ENCODE data around the gene HAUS8. TPM values are rescaled to one million over a fixed set of nuclear protein-coding genes. Genes with fewer than 3 reads are reported as not detected.

Gene HAUS8
- total and polyA plus RNA-seq, 2 of the 4 experiments (the other 2 are of a cell fraction): 3.4 to 14.2 TPM

DNA sequence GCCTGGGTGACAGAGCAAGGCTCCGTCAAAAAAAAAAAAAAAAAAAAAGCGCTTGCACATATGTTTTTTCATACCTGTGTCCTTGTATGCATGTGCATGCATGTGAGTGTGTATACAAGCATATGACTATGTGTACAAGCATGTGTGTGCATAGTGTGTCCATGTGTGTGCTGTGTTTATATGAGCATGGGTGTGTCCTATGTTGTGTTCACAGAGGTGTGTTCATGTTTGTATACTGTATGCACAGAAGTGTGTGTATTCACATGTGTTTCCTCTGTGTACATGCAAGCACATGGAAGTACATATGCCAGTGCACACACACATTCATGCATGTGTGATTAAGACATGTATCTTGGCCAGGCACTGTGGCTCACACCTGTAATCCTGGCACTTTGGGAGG lies 17.4 kb upstream of the HAUS8 start:
- H2BK5ac ChIP-seq (ENCODE audit: low read depth, low read length, poor library complexity, severe bottlenecking): no peak overlapping the region
- CTCF ChIA-PET: no interaction called here

More for the DNA sequence above, 17.4 kb upstream of the HAUS8 start:
- Histone ChIP-seq H4K91ac (ENCODE audit: insufficient read depth, low read depth, low read length) (no peak overlapping the region), H2AK5ac (ENCODE audit: low read depth, low read length) (no peak overlapping the region), H3K9me3 (ENCODE audit: control insufficient read depth, insufficient read depth, low read length) (no peaks in the 10 kb centered on the region; the same call in 1 of the 2 replicates), H3K9me1 (ENCODE audit: insufficient read depth, low read length) (peaks cover 34% of the 10 kb centered on the region), H2BK15ac (ENCODE audit: low read depth, low read length) (no peak overlapping the region), H3K14ac (replicated peaks; ENCODE audit: low read depth, low read length) (no peak overlapping the region), H4K20me1 (ENCODE audit: insufficient read depth, low read length) (peaks cover 63% of the 10 kb centered on the region), H3K36me3 (ENCODE audit: control insufficient read depth, insufficient read depth, low read length) (peaks cover 11% of the 10 kb centered on the region), H3K4ac (ENCODE audit: low read depth, low read length) (no peak overlapping the region), H4K5ac (ENCODE audit: low read depth, low read length) (no peak overlapping the region), H2AFZ (replicated peaks; ENCODE audit: low read length, poor library complexity) (no peak overlapping the region), H3K27ac (ENCODE audit: insufficient read depth, low read length) (no peak overlapping the region), H3K27me3 (ENCODE audit: control insufficient read depth, insufficient read depth, low read length) (no peaks in the 10 kb centered on the region), H3K4me2 (ENCODE audit: low read depth, low read length) (no peak overlapping the region), H3K23ac (ENCODE audit: low read depth, low read length) (no peak overlapping the region), H2AK9ac (replicated peaks; ENCODE audit: low read depth, low read length, poor library complexity) (no peak overlapping the region), H3K79me1 (ENCODE audit: low read depth in 1 of 2, low read length in 2 of 2) (peaks cover 19 to 71% of the 10 kb centered on the region in 2 experiments), H2BK120ac (ENCODE audit: low read depth, low read length) (no peak overlapping the region), H2BK20ac (ENCODE audit: low read depth, low read length) (no peak overlapping the region), H3K9ac (ENCODE audit: low read depth, low read length) (no peak overlapping the region), H4K8ac (ENCODE audit: low read depth in 2 of 2, low read length in 2 of 2) (no peak overlapping the region), H3K18ac (ENCODE audit: low read depth, low read length) (no peak overlapping the region), H3K56ac (ENCODE audit: extremely low read depth, insufficient read depth, low read length) (no peak overlapping the region), H3K4me3 (ENCODE audit: insufficient read depth, low read depth, low read length) (no peak overlapping the region), H3K4me1 (ENCODE audit: control insufficient read depth, insufficient read depth, low read length) (peaks cover 28% of the 10 kb centered on the region)
- TF ChIP-seq POLR2A (IDR thresholded peaks at IDR 0.05; ENCODE audit: low read depth, low read length) (no peak), RAD21 (IDR thresholded peaks at IDR 0.05; ENCODE audit: low read length) (no peak), CHD1 (IDR thresholded peaks at IDR 0.05; ENCODE audit: low read depth, low read length) (no peak), RCOR1 (IDR thresholded peaks at IDR 0.05; ENCODE audit: insufficient replicate concordance, low read length) (no peak), MXI1 (IDR thresholded peaks at IDR 0.05; ENCODE audit: borderline replicate concordance, low read depth, low read length) (no peak), NFE2L2 (IDR thresholded peaks at IDR 0.05; ENCODE audit: low read depth, low read length) (no peak), RFX5 (IDR thresholded peaks at IDR 0.05; ENCODE audit: low read depth, low read length) (no peak), FOS (IDR thresholded peaks at IDR 0.05; ENCODE audit: low read depth, low read length) (no peak), CEBPB (IDR thresholded peaks at IDR 0.05; ENCODE audit: low read depth, low read length) (no peak), MAZ (IDR thresholded peaks at IDR 0.05; ENCODE audit: borderline replicate concordance, low read depth, low read length) (no peak), BHLHE40 (IDR thresholded peaks at IDR 0.05; ENCODE audit: low read depth, low read length) (no peak)
- TF ChIP-seq, protein P1, sequence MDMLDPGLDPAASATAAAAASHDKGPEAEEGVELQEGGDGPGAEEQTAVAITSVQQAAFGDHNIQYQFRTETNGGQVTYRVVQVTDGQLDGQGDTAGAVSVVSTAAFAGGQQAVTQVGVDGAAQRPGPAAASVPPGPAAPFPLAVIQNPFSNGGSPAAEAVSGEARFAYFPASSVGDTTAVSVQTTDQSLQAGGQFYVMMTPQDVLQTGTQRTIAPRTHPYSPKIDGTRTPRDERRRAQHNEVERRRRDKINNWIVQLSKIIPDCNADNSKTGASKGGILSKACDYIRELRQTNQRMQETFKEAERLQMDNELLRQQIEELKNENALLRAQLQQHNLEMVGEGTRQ (IDR thresholded peaks at IDR 0.05; ENCODE audit: low read depth, low read length): no peak
- TF ChIP-seq, protein P2, sequence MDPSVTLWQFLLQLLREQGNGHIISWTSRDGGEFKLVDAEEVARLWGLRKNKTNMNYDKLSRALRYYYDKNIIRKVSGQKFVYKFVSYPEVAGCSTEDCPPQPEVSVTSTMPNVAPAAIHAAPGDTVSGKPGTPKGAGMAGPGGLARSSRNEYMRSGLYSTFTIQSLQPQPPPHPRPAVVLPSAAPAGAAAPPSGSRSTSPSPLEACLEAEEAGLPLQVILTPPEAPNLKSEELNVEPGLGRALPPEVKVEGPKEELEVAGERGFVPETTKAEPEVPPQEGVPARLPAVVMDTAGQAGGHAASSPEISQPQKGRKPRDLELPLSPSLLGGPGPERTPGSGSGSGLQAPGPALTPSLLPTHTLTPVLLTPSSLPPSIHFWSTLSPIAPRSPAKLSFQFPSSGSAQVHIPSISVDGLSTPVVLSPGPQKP (IDR thresholded peaks at IDR 0.05; ENCODE audit: borderline replicate concordance, low read depth, low read length): no peak
- TF ChIP-seq, protein P3, sequence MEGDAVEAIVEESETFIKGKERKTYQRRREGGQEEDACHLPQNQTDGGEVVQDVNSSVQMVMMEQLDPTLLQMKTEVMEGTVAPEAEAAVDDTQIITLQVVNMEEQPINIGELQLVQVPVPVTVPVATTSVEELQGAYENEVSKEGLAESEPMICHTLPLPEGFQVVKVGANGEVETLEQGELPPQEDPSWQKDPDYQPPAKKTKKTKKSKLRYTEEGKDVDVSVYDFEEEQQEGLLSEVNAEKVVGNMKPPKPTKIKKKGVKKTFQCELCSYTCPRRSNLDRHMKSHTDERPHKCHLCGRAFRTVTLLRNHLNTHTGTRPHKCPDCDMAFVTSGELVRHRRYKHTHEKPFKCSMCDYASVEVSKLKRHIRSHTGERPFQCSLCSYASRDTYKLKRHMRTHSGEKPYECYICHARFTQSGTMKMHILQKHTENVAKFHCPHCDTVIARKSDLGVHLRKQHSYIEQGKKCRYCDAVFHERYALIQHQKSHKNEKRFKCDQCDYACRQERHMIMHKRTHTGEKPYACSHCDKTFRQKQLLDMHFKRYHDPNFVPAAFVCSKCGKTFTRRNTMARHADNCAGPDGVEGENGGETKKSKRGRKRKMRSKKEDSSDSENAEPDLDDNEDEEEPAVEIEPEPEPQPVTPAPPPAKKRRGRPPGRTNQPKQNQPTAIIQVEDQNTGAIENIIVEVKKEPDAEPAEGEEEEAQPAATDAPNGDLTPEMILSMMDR (conservative IDR thresholded peaks at IDR 0.05; ENCODE audit: low read depth, low read length): no peak
- DNase-seq (no peak), ATAC-seq (ENCODE audit: low read depth) (no peak)
- in situ Hi-C loops (cut with MboI; ENCODE audit: low sequenced_read_pairs) (no loop called here), intact Hi-C loops (cut with micrococcal nuclease) (no loop called here), dilution Hi-C loops (cut with HindIII; ENCODE audit: low sequenced_read_pairs, unreplicated experiment) (no loop called here)
- WGBS, 2 experiments (ENCODE audit: extremely low coverage in 2 of 2, insufficient read length in 1 of 2): no CpG with 5 or more reads among the region's 2 CpGs
- no TSS peak for BruUV-seq (replicated peaks)
- POLR2A ChIA-PET (ENCODE audit: unreplicated experiment): no interaction called here
